ENCODE measurements around the gene METTL8.

- no peak for TF ChIP-seq BHLHE40 (IDR thresholded peaks at IDR 0.05; ENCODE audit: borderline replicate concordance)
- TF ChIP-seq SP1 (IDR thresholded peaks at IDR 0.05) = no peak
- TF ChIP-seq ZNF384 (IDR thresholded peaks at IDR 0.05) = no peak
- no peak for TF ChIP-seq HDGF (IDR thresholded peaks at IDR 0.05; ENCODE audit: borderline replicate concordance)
- TF ChIP-seq FOXK2 (IDR thresholded peaks at IDR 0.05) = no peak
- TF ChIP-seq NFRKB (IDR thresholded peaks at IDR 0.05) = no peak
- no peak for TF ChIP-seq ARNT (IDR thresholded peaks at IDR 0.05)
- no peak for TF ChIP-seq SUZ12 (IDR thresholded peaks at IDR 0.05)
- no peak for TF ChIP-seq L3MBTL2 (conservative IDR thresholded peaks at IDR 0.05)
- no peak for TF ChIP-seq CTBP1 (IDR thresholded peaks at IDR 0.05; ENCODE audit: borderline replicate concordance)
These were observed 21.1 kb downstream of the METTL8 start for GRCh38 chr2:171412571-171413175.

Data from HEK293T (cell line).